Measurements from ENCODE around the gene PCBP3. TPM values are rescaled to one million over a fixed set of nuclear protein-coding genes. Genes with fewer than 3 reads are reported as not detected.

PCBP3 gene
- total and polyA plus RNA-seq, 10 of the 15 experiments (the other 5 are each of a cell fraction or from before 2014, with no cell fraction given), result 0.09 to 1.3 (median 0.46) TPM; not detected in 3

- WGBS (ENCODE audit: insufficient coverage, insufficient replicate concordance, low lambda C conversion rate, missing lambda C conversion rate), result 82% methylated on average over 13 of the region's 13 CpGs
- no peak for ATAC-seq
- Histone ChIP-seq H3K9me3 (replicated peaks; ENCODE audit: control insufficient read depth, insufficient read depth, low read length) (no peaks in the 10 kb centered on the region; the same call in 2 of the 3 replicates), H2AFZ (ENCODE audit: control insufficient read depth, low read depth, low read length) (no peak overlapping the region), H3K4me2 (ENCODE audit: control insufficient read depth, insufficient read depth) (no peak overlapping the region), H4K20me1 (ENCODE audit: control insufficient read depth, insufficient read depth) (no peaks in the 10 kb centered on the region), H3K4me1 (ENCODE audit: control insufficient read depth, insufficient read depth, low read length) (no peaks in the 10 kb centered on the region), H3K27ac (ENCODE audit: control insufficient read depth, insufficient read depth) (no peak overlapping the region), H3K4me3 (no peak overlapping the region), H3K36me3 (ENCODE audit: control insufficient read depth in 2 of 2, insufficient read depth in 2 of 2, low read length in 1 of 2) (no peaks in the 10 kb centered on the region), H3K9ac (ENCODE audit: control insufficient read depth, insufficient read depth, low read length) (no peak overlapping the region), H3K27me3 (replicated peaks in 1 of 2; ENCODE audit: control insufficient read depth in 2 of 2, insufficient read depth in 2 of 2, low read length in 1 of 2) (no peaks in the 10 kb centered on the region), H3K79me2 (ENCODE audit: control insufficient read depth, insufficient read depth, low read length) (no peaks in the 10 kb centered on the region)
- ChIA-PET POLR2A (no interaction called here), SMC1A (ENCODE audit: uncharacterized antibody, unreplicated experiment) (no interaction called here), RAD21 (ENCODE audit: unreplicated experiment) (no interaction called here), CTCF (no interaction called here)
- no peak for DNase-seq (ENCODE audit: low read depth, low spot score)
- in situ Hi-C loops (cut with MboI), result no loop called here
- intact Hi-C loops (cut with micrococcal nuclease; ENCODE audit: unreplicated experiment), result no loop called here
- BruUV-seq (replicated peaks), result no TSS peak
- FAIRE-seq, result no peak
- TF ChIP-seq BMI1 (IDR thresholded peaks at IDR 0.05; ENCODE audit: borderline replicate concordance), result no peak
- no peak for TF ChIP-seq CREB1 (IDR thresholded peaks at IDR 0.05; ENCODE audit: low read depth)
- TF ChIP-seq BCLAF1 (IDR thresholded peaks at IDR 0.05), result no peak
- no peak for TF ChIP-seq LARP7 (IDR thresholded peaks at IDR 0.05)
- TF ChIP-seq ZNF592 (IDR thresholded peaks at IDR 0.05), result no peak
- TF ChIP-seq ATF2 (IDR thresholded peaks at IDR 0.05; ENCODE audit: low read length), result no peak
- TF ChIP-seq EGR1 (IDR thresholded peaks at IDR 0.05; ENCODE audit: borderline replicate concordance in 1 of 2, low read depth in 2 of 2, low read length in 2 of 2), result no peak
- no peak for TF ChIP-seq KLF5 (IDR thresholded peaks at IDR 0.05; ENCODE audit: partially characterized antibody)
- TF ChIP-seq RELA (IDR thresholded peaks at IDR 0.05; ENCODE audit: borderline replicate concordance, partially characterized antibody), result no peak
- no peak for TF ChIP-seq POU2F2 (IDR thresholded peaks at IDR 0.05; ENCODE audit: borderline replicate concordance, low read depth, low read length)
- TF ChIP-seq CBX3 (IDR thresholded peaks at IDR 0.05; ENCODE audit: borderline replicate concordance, low read depth), result no peak
These were observed 61.0 kb downstream of the PCBP3 start for GRCh38 chr21:45704311-45705108.

All from GM12878 (cell line).